ENCODE measurements around the gene CDC14A. TPM values are rescaled to one million over a fixed set of nuclear protein-coding genes. Genes with fewer than 3 reads are reported as not detected.
A peak's percentile ranks its signal among the peaks of the same experiment; 100 is the strongest.

The CDC14A gene
- total RNA-seq, 4 donors from 2014 or later = 18.6 to 40.6 (median 28.8) TPM

DNA sequence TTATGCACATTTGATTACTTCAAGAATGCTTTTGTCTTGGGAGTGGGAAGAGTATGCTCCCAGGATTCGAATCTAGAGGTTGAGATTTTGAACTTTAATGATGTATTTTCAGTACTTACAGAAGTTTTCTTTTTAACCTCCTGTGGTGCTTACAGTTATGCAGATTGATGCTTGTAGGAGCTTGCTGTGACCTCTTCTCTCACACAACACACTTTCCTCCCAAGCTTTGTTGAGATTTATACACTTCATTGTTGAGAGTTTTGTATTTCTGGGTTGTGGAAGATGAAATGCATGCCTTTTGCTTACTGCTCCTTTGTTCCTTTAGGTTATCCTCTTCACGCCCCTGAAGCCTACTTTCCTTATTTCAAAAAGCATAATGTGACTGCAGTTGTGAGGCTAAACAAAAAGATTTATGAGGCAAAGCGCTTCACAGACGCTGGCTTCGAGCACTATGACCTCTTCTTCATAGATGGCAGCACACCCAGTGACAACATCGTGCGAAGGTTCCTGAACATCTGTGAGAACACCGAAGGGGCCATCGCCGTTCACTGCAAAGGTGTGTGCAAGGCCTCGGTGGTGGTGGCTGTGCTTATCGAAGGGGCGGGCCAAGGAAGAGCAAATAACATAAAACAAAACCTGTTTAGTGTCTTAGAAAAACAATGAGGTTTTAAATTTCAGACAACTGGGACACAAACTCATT, 110.2 kb downstream of the CDC14A start:
- Histone ChIP-seq H3K9me3 (no peaks in the 10 kb centered on the region), H3K36me3 (peaks cover 0 to 2% (median 0%) of the 10 kb centered on the region in 3 donors), H3K4me3 (no peak overlapping the region), H3K27me3 (no peaks in the 10 kb centered on the region), H3K4me1 (peaks cover 0 to 27% (median 0%) of the 10 kb centered on the region in 4 donors), H3K27ac (no peak overlapping the region)
- 75 to 76% methylated on average over 13 of the region's 13 CpGs for WGBS, 2 donors
- no peak for DNase-seq (ENCODE audit: low spot score in 2 of 2)
- no peak for TF ChIP-seq EP300 (IDR thresholded peaks at IDR 0.05)
- TF ChIP-seq POLR2A (IDR thresholded peaks at IDR 0.05) = no peak

DNA sequence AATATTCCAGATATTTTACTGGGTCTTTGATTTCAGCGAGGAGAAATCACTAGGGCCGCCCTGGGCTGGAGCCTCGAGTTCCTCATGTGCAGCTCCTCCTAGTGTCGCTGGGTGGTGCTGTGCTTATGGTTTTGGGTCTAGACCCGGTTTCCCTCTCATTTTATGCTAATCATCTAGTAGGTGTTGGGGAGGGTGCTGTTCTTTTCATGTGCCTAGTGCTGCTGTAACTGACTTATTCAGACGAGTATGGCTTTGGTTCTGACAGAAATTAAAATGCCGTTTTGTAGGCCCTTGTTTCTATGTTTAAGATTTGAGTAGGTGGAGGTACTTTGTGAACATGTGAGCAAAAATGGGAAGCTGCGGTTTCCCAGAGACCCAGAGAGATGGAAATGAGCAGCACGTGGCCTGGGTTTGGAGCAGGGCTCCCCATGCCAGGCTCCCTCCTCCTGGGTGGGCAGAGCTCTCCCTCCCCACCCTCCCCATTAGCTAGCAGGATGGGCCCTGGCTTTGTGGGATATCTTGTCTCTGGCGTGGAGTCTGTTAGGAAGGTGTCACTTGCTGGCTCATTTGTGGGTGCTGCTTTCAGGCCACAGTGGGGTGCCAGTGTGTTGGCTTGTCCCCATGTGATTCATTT, 111.6 kb downstream of the CDC14A start:
- Histone ChIP-seq H3K36me3 (peaks cover 0 to 9% (median 0%) of the 10 kb centered on the region in 3 donors), H3K27me3 (no peaks in the 10 kb centered on the region), H3K9me3 (no peaks in the 10 kb centered on the region), H3K4me1 (peaks cover 0 to 27% (median 0%) of the 10 kb centered on the region in 4 donors), H3K27ac (no peak overlapping the region), H3K4me3 (no peak overlapping the region)
- 26 to 34% methylated on average over 10 of the region's 10 CpGs for WGBS, 2 donors
- TF ChIP-seq CTCF (IDR thresholded peaks at IDR 0.05) (peak; percentile 61 to 76 (median 73)), EP300 (IDR thresholded peaks at IDR 0.05) (no peak), POLR2A (IDR thresholded peaks at IDR 0.05) (no peak)
- DNase-seq (ENCODE audit: low spot score in 2 of 2) = peak; percentile 30 to 47

DNA sequence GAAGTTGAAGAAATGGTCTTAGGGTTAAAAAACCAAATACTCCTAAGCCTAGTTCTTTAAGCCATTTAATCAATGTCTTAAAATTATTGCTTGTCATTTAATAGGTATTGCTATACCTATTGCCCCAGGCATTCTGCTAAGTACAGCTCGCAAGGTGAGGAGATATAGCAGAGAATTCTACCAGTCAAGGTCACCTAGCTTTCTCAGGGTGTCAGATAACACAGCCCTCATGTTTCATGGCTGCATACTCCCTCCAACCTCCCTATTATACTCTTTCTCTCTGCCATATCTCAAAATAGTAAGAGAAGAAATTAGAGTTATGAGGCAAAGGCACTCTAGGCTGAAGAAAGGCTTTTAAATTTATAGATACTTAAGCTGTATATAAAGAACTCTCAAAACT, 117.3 kb downstream of the CDC14A start:
- no peak overlapping the region for H3K4me3 ChIP-seq
- H3K4me1 ChIP-seq = peaks cover 0 to 7% (median 0%) of the 10 kb centered on the region in 4 donors
- WGBS, 2 donors = 97 to 100% methylated on average over 1 of the region's 1 CpG
- H3K9me3 ChIP-seq = no peaks in the 10 kb centered on the region
- no peak for TF ChIP-seq POLR2A (IDR thresholded peaks at IDR 0.05)
- no peak for TF ChIP-seq EP300 (IDR thresholded peaks at IDR 0.05)
- TF ChIP-seq CTCF (IDR thresholded peaks at IDR 0.05) = no peak
- peaks cover 0 to 13% (median 0%) of the 10 kb centered on the region in 3 donors for H3K36me3 ChIP-seq
- no peaks in the 10 kb centered on the region for H3K27me3 ChIP-seq
- H3K27ac ChIP-seq = no peak overlapping the region
- DNase-seq (ENCODE audit: low spot score in 2 of 2) = no peak

DNA sequence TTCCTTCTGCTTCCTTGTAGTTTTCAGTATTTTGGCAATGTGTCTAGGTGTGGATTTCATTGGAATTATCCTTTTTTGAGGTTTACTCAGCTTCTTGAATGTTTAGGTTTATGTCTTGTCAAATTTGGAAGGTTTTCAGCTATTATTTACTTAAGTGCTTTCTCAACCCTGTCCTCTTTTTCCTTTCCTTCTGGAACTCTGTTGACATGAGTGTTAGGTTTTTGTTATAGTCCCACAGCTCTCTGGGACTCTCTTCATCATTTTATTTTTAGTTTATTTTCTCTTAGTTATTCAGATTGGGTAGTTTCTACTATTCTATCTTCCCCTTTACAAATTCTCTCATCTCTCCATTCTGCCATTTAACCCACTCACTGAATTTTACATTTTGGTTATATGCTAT, 122.5 kb downstream of the CDC14A start:
- TF ChIP-seq EP300 (IDR thresholded peaks at IDR 0.05) (no peak), POLR2A (IDR thresholded peaks at IDR 0.05) (no peak), CTCF (IDR thresholded peaks at IDR 0.05) (no peak)

GRCh38 chr1:100476735-100477290, 124.5 kb downstream of the CDC14A start:
- H3K4me3 ChIP-seq = no peak overlapping the region
- no peak overlapping the region for H3K27ac ChIP-seq
- 91 to 93% methylated on average over 4 of the region's 4 CpGs for WGBS, 2 donors
- no peak for DNase-seq (ENCODE audit: low spot score in 2 of 2)
- peaks cover 0 to 8% (median 0%) of the 10 kb centered on the region in 3 donors for H3K36me3 ChIP-seq
- H3K9me3 ChIP-seq = no peaks in the 10 kb centered on the region
- TF ChIP-seq EP300 (IDR thresholded peaks at IDR 0.05) (no peak), POLR2A (IDR thresholded peaks at IDR 0.05) (no peak), CTCF (IDR thresholded peaks at IDR 0.05) (no peak)
- peaks cover 0 to 22% (median 3%) of the 10 kb centered on the region in 4 donors for H3K4me1 ChIP-seq
- no peaks in the 10 kb centered on the region for H3K27me3 ChIP-seq

More for the DNA sequence above, 122.5 kb downstream of the CDC14A start:
- Histone ChIP-seq H3K9me3 (no peaks in the 10 kb centered on the region), H3K27ac (no peak overlapping the region), H3K4me3 (no peak overlapping the region), H3K27me3 (no peaks in the 10 kb centered on the region), H3K4me1 (peaks cover 0 to 22% (median 3%) of the 10 kb centered on the region in 4 donors), H3K36me3 (peaks cover 0 to 4% (median 0%) of the 10 kb centered on the region in 3 donors)
- no peak for DNase-seq (ENCODE audit: low spot score in 2 of 2)

Data from tibial nerve (tissue), 4 donors.